ENCODE results near the gene ZFP92. TPM values are rescaled to one million over a fixed set of nuclear protein-coding genes. Genes with fewer than 3 reads are reported as not detected.

The ZFP92 gene
- total and polyA plus RNA-seq, 8 donors: 0.98 to 2.9 (median 1.2) TPM

- Histone ChIP-seq H3K4me1 (peaks cover 0 to 8% of the 10 kb centered on the region in 2 donors), H3K27ac (no peak overlapping the region), H3K4me3 (no peak overlapping the region), H3K9me3 (no peaks in the 10 kb centered on the region), H3K27me3 (no peaks in the 10 kb centered on the region), H3K36me3 (no peaks in the 10 kb centered on the region)
- ATAC-seq (no peak), DNase-seq (peak in 1 of 4 donors; percentile 25)
- intact Hi-C loops (cut with DNase I): no loop called here
- TF ChIP-seq, protein P1, sequence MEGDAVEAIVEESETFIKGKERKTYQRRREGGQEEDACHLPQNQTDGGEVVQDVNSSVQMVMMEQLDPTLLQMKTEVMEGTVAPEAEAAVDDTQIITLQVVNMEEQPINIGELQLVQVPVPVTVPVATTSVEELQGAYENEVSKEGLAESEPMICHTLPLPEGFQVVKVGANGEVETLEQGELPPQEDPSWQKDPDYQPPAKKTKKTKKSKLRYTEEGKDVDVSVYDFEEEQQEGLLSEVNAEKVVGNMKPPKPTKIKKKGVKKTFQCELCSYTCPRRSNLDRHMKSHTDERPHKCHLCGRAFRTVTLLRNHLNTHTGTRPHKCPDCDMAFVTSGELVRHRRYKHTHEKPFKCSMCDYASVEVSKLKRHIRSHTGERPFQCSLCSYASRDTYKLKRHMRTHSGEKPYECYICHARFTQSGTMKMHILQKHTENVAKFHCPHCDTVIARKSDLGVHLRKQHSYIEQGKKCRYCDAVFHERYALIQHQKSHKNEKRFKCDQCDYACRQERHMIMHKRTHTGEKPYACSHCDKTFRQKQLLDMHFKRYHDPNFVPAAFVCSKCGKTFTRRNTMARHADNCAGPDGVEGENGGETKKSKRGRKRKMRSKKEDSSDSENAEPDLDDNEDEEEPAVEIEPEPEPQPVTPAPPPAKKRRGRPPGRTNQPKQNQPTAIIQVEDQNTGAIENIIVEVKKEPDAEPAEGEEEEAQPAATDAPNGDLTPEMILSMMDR (IDR thresholded peaks at IDR 0.05): no peak
Observed at GRCh38 chrX:153412746-153413720, 1.8 kb downstream of the ZFP92 start.

GRCh38 chrX:153413731-153414130 is 2.5 kb downstream of the ZFP92 start:
- Histone ChIP-seq H3K27ac (no peak overlapping the region), H3K36me3 (no peaks in the 10 kb centered on the region), H3K4me1 (peaks cover 0 to 8% of the 10 kb centered on the region in 2 donors), H3K4me3 (no peak overlapping the region), H3K9me3 (no peaks in the 10 kb centered on the region), H3K27me3 (no peaks in the 10 kb centered on the region)
- ATAC-seq (no peak), DNase-seq (no peak)
- intact Hi-C loops (cut with DNase I): no loop called here
- TF ChIP-seq, protein P1 (IDR thresholded peaks at IDR 0.05): no peak

- Histone ChIP-seq H3K36me3 (peaks cover 0 to 8% of the 10 kb centered on the region in 2 donors), H3K27me3 (no peaks in the 10 kb centered on the region), H3K4me3 (no peak overlapping the region), H3K9me3 (no peaks in the 10 kb centered on the region), H3K4me1 (peaks cover 0 to 8% of the 10 kb centered on the region in 2 donors), H3K27ac (peak overlapping the region in 1 of 2 donors; percentile 23)
- ATAC-seq (peak; percentile 14), DNase-seq (peak in 2 of 4 donors; percentile 24 to 26)
- TF ChIP-seq, protein P1 (IDR thresholded peaks at IDR 0.05): no peak
- intact Hi-C loops (cut with DNase I): no loop called here
Observed at GRCh38 chrX:153414856-153415510, 3.7 kb downstream of the ZFP92 start.

- intact Hi-C loops (cut with DNase I): no loop called here
- no peaks in the 10 kb centered on the region for H3K27me3 ChIP-seq
- no peak for ATAC-seq
Observed at GRCh38 chrX:153416781-153417450, 5.6 kb downstream of the ZFP92 start.

More at GRCh38 chrX:153416781-153417450, 5.6 kb downstream of the ZFP92 start:
- DNase-seq: no peak
- Histone ChIP-seq H3K36me3 (peaks cover 0 to 22% of the 10 kb centered on the region in 2 donors), H3K4me3 (no peak overlapping the region), H3K9me3 (no peaks in the 10 kb centered on the region), H3K27ac (no peak overlapping the region), H3K4me1 (peaks cover 0 to 4% of the 10 kb centered on the region in 2 donors)
- TF ChIP-seq, protein P1 (IDR thresholded peaks at IDR 0.05): no peak
